GM19238 (cell line): ENCODE measurements around the gene GDPD4.

ENCODE experiments used
- DNase-seq: peaks from one replicate; pipeline ENCODE4 v3.0.0; 2011; ENCODE audit warnings: low spot score; ENCODE audit not compliant: insufficient read length

Gene GDPD4, protein sequence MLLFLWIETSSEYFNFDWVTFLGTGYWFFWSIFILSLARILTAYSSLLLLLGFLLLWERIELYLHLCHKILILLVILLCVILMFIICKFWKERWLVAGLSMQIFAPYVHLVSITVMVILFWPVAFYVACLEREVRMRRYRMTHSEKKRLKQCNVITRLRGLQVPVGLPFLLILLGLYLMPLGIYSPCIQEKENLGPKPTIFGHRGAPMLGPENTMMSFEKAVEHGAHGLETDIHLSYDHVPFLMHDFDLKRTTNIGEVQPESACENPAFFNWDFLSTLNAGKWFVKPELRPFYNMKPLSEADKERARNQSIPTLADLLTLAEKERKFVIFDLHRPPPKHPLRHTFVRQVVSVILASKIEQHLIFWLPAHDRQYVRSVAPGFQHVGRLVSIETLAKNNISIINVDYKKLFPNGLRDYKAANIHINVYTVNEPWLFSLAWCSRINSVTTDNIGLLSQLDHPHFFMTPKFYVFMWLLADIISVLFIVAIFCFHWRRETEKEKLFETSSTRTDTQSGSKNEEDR

DNA sequence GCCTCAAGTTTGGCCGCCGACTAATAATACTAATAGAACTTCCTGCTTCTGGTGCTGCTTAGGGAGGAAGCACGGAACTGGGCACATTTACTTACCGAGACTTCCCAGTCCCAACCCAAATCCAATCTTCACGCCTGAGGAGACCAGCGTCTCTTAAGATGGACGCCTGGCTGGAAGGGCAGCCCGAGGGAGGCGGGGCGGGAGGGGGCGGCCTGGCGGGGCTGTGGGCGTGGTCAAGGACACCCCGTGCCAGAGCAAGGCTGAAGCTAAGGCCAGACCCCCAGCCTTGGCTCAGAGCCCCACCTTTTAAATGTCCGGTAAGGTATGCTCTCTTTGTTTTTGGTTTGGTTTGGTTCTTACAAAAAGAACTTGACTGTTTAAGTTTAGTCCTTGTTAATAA lies at the start of gene GDPD4:
Gene GDPD4 (minus strand): TSS at position 177 of the 400 bp plus-strand sequence. CDS start 16,549 bp downstream, outside the sequence.
- DNase-seq, result no peak

DNA sequence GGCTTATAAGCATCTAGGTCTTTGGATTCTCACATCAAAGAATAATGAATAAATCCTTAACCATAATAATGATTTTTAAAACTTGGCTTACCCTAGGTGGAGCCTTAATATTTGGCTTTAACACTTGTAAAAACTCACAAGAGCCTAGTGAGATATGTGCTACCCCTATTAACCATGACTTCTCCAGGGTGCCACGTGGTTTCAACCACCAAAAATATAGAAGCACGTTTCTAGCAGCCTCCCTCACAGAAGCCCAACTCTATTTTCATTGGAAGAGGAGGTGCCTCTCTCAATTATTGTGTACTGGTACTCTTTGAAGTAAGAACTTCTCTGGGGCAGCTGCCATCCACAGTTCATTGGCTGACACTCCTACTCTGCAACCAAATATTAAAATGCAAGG lies 46.5 kb upstream of the GDPD4 start:
- DNase-seq, result no peak

DNA sequence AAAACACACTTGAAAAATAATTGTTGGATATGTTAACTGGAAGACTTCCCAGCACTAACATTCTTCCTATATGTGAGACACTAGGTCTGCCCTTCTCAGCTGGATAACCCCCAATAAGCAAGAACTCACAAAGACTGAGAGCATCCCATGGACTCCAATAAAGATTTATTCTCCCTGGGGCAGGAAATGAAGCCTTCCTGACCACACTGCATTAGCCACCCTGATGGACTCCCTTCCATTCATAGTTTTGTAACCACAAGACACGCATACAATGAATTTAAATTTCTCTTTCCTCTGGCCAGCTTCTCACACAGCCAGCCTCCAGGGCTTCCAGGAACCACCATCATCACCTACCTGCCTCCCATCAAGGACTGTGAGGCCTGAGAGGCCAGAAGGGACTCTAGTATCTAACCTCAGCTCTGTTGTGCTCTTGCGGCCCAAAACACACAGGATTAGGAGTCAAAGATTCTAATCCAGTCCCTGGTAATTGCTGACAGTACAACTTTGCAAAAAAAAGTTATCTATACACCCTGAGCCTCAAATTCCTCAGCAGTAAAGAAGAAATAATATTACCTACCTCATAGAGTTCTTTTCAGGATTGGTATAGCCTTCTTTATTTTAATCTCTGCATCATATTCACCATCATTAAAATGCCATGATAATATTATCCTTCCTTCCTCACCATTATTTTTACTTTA lies 45.6 kb upstream of the GDPD4 start:
- no peak for DNase-seq

DNA sequence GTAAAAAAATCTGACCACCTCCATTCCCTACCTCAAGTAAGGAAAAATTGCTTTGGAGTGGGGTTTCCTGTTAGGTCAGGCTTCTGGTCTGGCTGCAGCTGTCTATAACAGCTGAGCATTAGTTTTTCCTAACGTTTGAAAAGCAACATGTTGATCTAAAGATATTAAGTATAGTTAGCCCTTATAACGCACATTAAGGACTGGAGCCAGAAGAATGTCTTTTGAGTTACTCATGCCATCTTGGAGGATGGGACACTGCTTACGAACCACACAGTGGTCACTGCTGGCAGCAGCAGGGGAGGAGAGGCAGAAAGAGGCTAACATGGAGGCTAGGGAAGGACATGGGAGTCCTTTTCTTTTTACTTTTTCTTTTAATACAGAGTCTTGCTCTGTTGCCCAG lies 44.1 kb upstream of the GDPD4 start:
- no peak for DNase-seq

DNA sequence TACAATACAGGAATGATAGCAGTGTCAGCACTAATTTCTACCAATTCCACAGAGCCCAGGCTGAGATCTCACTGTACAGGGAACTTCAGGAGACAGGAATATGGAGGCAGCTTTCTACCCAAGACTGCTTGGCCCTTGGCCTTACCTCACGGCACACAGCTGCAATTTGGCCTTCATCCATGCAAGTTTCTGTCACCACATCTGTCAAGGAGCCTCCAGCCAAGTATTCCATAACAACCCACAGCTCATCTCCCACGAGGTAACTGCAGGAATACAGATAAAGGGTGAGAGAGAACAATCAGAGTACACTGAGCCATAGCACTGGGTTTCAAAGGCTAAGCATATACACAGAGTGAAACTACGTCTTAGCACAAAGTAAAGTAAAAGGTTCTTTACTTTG lies 39.0 kb upstream of the GDPD4 start:
- DNase-seq, result no peak

DNA sequence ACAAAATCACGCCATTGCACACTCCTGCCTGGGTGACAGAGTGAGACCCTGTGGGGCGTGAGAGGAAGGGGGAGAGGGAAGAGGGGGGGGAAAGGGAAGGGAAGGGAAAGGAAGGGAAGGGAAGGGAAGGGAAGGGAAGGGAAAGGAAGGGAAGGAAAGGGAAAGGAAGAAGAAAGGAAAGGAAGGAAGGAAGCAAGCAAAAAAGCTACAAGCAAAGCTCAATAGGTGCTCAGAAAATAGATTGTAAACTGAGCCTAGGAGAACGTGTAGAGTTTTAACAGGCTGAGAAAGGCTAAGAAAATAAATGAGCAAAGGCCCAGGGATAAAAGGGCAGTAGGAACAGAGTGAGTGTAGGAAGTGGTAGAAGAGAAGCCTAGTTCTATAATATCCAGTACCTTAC lies 30.8 kb upstream of the GDPD4 start:
- DNase-seq, result no peak

DNA sequence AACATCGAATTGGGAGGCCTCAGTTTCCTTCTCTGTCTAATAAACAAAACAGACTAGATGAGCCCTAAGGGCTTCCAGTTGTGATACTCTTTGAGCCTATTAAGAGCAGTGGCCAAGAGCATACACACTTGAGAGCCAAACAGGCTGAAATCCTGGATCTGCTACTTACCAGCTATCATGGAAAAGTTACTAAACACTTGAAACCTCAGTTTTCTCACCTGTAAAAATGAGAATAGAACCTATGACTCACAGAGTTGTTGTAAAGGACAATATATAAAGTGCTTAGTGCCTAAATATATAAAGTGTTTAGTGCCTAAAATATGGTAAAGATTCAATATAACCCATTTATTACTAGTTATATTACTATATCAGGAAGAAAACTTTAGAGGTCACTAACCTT lies 23.7 kb upstream of the GDPD4 start:
- DNase-seq, result no peak

DNA sequence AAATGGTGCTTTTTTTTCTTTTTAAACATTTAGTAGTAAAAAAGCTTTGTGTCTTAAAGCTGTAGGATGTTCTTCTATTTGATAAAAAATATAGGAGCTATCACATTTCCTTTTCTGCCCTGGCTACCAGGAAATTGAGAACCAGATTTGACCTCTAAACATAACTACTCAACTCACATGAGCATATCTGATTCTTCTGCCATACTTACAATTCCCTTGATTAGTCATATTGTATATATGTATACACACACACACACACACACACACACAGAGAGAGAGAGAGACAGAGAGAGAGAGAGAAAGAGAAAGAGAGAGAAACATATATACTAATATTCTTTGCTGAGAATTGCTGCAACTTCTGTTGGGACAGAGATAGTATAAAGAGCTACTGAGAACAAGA lies 23.0 kb upstream of the GDPD4 start:
- no peak for DNase-seq

DNA sequence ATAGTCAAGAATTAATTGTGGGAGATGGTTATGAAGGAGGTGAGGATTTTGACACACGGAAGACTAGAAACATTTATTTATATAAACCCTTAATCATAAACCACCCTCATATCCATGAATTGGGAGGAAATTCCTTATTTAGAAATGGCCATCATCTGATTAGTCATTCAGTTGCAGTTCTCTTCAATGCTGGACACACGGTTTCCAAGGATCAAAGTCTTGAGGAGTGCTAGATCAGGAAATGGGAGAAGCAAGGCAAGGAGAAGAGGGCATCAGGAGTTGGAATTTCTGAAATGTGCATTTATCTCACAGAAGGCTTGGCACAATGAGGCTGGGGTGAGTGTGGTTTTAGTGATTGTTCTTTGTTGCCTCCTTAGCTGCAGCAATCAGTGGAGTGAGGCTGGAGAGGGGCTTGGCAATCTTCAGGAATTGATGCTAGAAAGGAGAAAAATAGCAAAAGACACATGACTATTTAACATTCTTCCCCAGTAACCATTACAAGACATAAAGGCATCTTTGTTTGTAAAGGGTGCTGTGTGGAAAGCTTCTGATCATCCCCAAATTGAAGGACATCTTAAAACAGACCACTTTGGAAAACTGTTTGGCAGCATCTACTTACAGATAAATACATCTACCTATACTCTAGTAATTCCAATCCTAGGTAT lies 21.6 kb upstream of the GDPD4 start:
- no peak for DNase-seq

DNA sequence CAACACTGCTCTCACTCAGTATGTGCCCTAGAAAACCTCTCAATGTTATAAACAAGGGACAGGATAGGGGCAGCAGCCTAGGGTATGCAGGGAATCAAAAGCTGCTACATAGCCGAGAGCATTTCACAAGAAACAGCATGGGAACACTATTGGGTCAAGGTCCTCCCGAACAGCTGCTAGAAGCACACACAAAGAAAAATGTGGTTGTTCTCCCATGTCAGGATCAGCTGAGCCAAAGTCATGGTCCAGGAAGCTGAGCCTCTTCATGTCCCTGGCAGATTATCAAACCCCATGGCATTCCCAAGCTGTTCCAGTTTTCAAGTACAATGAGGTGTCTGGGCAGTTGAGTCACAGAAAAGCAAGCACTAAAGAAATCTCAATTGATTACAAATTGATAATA lies 21.0 kb upstream of the GDPD4 start:
- no peak for DNase-seq

DNA sequence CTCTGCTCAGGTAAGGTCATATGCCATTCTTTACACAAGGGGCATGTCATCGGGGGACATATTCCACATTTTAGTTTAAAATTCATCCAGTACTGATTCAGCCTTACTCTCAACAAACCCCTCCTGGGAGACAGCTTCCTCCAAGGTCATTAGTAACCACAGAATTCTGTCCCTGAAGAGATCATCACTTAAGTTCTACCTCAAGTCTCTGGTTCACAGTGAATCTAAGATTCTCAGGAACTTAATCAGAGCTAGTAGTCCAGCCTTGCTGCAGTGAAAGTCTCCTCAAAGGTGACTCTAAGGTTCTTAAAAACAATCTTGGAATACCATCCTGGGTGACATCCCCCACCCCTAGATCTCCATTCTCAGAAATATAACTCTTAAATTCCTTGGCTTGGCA lies 18.9 kb upstream of the GDPD4 start:
- no peak for DNase-seq

DNA sequence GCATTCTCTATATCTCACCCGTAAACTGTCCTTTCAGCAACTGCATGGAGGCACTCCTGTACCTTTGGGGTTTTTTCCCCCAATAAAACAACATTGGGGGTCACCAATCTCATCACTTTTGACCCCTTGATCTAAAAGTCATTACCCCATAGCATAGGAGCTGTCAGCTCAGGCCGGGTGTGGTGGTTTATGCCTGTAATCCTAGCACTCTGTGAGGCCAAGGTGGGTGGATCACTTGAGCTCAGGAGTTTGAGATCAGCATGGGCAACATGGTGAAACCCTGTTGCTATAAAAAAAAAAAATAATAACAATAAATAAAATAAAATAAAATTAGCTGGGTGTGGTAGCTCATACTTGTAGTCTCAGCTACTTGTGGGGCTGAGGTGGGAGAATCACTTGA lies 17.1 kb upstream of the GDPD4 start:
- DNase-seq, result no peak

DNA sequence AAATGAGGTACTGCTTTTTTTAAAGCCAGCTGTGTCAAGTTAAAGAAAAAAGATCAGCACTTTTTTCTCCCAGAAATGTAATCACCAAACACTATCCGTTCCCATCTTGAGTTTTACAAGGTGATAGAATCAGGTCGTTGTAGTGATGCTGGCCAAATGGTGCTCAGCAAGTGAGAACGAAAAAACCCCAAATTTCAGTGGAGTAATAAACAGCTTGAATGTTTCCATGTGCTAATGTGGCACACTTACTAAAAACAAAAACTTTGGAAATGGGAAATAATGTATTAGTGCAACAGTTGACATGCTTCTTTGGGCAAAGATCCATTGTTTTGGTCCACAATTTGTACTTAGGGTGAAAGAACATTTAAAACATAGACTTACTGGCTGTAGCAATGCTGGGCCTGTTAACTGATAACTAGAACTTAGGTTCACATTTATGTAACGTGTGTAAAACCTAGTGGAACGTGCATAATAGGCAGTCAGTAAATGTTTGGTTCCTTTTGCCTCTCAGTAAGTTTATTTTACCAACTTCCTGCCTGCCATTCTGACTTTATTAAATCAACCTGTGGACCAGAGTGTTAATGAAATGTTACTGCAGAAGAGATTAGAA lies 15.4 kb upstream of the GDPD4 start:
- DNase-seq, result no peak

DNA sequence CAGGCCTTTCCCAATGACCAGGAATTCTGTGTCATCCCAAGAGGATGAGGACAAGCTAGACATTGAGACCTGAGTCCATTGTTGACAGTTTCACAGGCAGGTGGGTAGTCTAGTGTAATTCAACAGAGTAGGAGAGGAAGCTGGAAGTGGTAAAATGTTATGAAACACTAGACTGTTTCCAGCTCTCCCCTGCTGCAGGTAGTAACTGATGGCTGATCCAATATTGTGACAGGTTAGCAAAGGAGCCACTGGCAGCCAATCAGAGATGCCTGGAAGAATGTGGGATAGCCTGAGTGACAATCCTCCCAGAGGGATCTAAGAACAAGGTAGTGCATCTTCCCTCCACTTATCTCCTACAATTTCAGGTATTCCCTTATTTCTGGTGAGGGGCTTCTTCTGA lies 10.6 kb upstream of the GDPD4 start:
- no peak for DNase-seq

DNA sequence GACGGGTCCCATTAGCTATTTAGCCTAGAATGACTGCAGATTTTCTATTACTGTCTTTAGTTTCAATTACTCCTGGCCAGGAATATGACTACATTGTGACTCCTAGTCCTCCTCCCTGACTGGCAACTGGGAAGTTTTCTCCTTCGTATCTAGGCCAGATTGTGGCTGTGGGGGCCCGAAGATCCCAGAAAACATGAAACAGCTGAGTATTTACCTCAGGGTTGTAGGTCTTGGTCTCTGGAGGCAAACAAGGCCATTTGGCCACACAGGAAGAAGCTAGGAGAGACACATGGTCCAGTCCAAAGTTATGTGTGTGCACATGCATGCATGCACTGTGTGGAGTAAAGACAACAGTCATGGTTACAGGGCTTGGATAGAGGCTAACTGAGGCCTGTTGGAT lies 10.2 kb upstream of the GDPD4 start:
- no peak for DNase-seq

DNA sequence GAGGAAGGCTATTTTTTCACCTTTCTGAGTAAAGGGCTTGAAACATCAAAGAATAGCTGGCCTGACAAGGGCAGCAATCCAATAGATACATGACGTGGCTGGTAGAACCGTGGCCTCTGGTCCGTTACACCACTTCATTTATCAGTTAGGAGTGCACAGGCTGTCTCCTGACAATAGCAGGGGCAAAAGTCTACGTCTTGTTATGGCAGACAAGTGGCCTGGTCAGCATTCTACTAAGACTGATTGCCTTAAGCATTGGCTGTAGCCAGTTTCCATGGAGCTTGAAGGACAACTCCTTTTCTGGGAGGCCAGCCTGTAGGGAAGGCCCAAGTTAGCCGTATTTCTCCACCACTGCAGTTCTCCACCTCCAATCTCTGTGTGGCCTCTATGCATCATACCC lies 9.2 kb upstream of the GDPD4 start:
- no peak for DNase-seq

DNA sequence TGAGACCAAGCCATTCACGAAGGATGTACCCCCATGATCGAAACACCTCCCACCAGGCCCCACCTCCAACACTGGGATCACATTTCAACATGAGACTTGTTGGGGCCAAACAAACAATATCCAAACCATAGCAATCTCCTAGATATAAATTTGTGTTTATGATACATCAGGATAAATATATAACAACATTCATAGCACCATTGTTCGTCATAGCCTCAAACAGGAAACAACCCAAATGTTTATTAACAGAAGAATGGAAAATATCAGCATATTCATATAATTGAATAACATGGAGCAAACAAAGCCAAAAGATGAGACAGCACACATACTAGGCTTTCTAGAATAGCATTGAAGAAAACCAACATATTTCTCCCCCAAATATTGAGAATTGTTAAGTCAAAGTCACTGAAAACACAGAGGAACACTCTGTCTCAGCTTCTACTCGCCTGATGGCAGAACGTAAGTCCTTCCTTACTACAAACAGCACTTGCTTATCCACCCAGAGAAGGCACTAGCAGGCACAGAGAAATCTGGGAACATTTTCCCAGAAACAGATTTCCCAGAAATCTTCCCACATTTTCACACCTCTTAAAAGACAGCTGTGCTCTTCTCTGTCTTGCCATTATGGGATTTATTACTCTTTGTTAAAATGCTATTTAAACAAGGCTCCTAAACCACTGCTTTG lies 8.1 kb upstream of the GDPD4 start:
- no peak for DNase-seq

DNA sequence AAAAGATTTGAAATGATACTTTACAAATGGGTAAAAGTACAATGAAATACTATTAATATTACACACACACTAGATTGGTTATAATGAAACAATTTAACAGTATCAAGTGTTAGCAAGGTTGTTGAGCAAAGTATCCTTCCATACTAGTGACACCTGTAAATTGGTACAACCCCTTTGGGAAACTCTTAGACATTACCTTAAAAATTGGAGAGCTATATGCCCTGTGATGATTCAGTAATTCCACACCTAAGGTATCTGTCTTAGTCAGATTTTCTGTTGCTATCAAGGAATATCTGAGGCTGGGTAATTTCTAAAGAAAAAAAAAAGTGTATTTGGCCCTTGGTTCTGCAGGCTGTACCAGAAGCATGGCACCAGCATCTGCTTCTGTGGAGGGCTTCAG lies 7.4 kb upstream of the GDPD4 start:
- DNase-seq, result no peak

DNA sequence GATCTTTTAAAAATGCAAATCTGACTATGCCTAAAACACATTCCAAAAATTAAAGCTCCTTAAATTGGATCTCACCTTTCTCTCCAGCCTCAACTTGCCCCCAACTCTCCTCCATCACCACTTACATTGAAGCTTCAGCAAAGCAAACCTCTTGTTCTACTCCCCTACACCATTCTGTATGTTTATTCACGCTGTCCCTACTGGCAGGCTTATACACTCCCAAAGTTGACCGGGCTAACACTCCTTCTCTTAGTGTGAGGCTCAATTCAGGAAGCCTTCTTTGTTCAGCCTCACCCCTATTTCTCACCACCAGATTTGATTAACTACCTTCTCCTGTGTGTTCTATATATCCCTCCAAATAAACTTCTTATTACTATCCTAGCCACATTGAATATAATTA lies 1.8 kb upstream of the GDPD4 start:
- DNase-seq, result no peak

DNA sequence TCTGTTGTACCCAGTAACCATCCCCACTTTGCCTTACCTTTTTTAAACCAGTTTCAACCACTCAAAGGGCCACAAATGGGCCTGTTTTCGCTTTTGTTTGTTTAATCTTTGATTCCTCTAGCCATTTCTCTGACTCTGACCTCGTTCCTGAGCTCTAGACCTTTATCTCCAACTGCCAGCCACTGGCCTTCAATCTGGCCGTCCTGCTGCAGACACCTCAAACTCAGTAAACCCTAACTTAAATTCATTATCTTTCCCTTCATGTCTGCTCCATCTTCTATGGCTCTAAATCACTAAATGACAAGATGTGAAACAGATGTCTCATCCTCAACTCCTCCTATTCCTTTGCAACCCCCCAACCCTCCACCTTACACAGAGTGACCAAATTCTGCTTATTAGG lies 1.3 kb upstream of the GDPD4 start:
- no peak for DNase-seq

DNA sequence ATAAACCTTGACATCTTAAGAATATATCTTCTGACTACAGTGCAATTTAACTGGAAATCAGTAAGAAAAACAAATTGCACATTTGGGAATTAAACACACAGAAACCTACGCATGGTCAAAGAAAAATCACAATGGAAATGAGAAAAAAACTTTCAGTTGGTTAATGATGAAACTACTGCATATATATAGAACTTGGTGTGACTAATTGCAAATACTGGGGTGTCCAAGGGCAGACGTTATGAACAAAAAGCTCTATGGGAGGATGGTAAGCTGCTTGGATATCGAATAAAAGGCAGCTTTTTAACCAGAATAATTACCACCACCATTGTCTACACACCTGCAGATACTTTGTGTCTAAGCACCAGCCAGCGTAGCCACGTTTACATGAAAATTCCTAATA lies 791 bp downstream of the GDPD4 start:
- no peak for DNase-seq
